Testis (tissue), 3 donors: ENCODE data around the gene TICRR. TPM values are rescaled to one million over a fixed set of nuclear protein-coding genes. Genes with fewer than 3 reads are reported as not detected.
"Not testable (repeated sequence)": the region's sequence is repeated elsewhere in the genome, so short reads cannot be mapped to it uniquely, and the experiment has no call there.

Experiments used
- DNase-seq: peaks from one replicate; pipeline ENCODE4 v3.0.0-alpha.2; 2019
- H3K27ac ChIP-seq, 2 donors: fragments of 200-600 bp; sonication (generic); one replicate each; pipeline ENCODE4 v1.5.1; 2019
- H3K27me3 ChIP-seq: fragments of 200-600 bp; sonication (generic); one replicate; pipeline ENCODE4 v1.5.1; 2019
- H3K36me3 ChIP-seq: fragments of 200-600 bp; sonication (generic); one replicate; pipeline ENCODE4 v1.5.1; 2017; ENCODE audit warnings: low read depth; ENCODE audit errors: missing control alignments
- H3K4me1 ChIP-seq: fragments of 200-600 bp; sonication (generic); one replicate; pipeline ENCODE4 v1.5.1; 2019
- H3K4me3 ChIP-seq, 2 donors: fragments of 200-600 bp; sonication (generic); one replicate each; pipeline ENCODE4 v1.5.1; 2017 to 2019
- H3K9me3 ChIP-seq: fragments of 200-600 bp; sonication (generic); one replicate; pipeline ENCODE4 v1.5.1; 2017
- POLR2A ChIP-seq: fragments of 450-650 bp; IDR thresholded peaks from one replicate; pipeline ENCODE4 v1.6.1; 2017; ENCODE audit warnings: antibody characterized with exemption, mild to moderate bottlenecking, moderate library complexity
- WGBS, 2 donors: methylation state at CpG; one replicate each; pipeline ENCODE4 v1.1.5; 2018; 5-methylcytosine and 5-hydroxymethylcytosine counted together
- intact Hi-C: fragments of 100-400 bp; cut with DNase I; formaldehyde crosslinking; loops from one replicate; pipeline ENCODE4 v1.15.1; 2023; ENCODE audit warnings: low total_unique reads
- polyA plus RNA-seq: library from polyadenylated mRNA; stranded (reverse); fragments of 350-450 nt; fragmentation: Illumina TruSeq; extraction: RNeasy Lipid Tissue Mini Kit (QIAGEN cat#74804); gene quantifications from one replicate; pipeline ENCODE4 v1.2.3, GENCODE V29; 2014; ENCODE audit warnings: low read depth, low replicate concordance; ENCODE audit not compliant: insufficient read depth
- total RNA-seq, 2 donors: library from RNA; depleted of rRNA; stranded (reverse); fragments of >200 nt; gene quantifications; one replicate each; pipeline ENCODE4 v1.2.3, GENCODE V29; 2016
- TF ChIP-seq, protein P1 (sequence below), 3 experiments: fragments of 450-650 bp in 2 of 3; fragments of 200-600 bp in 1 of 3; sonication (generic) in 1 of 3; IDR thresholded peaks; one replicate each; pipeline ENCODE4 v1.5.1; 2016 to 2019; ENCODE audit warnings: antibody characterized with exemption in 3 of 3, mild to moderate bottlenecking in 2 of 3, moderate library complexity in 1 of 3

Gene TICRR
- total and polyA plus RNA-seq, 3 donors from 2014 or later = 3.0 to 8.4 (median 7.7) TPM

DNA sequence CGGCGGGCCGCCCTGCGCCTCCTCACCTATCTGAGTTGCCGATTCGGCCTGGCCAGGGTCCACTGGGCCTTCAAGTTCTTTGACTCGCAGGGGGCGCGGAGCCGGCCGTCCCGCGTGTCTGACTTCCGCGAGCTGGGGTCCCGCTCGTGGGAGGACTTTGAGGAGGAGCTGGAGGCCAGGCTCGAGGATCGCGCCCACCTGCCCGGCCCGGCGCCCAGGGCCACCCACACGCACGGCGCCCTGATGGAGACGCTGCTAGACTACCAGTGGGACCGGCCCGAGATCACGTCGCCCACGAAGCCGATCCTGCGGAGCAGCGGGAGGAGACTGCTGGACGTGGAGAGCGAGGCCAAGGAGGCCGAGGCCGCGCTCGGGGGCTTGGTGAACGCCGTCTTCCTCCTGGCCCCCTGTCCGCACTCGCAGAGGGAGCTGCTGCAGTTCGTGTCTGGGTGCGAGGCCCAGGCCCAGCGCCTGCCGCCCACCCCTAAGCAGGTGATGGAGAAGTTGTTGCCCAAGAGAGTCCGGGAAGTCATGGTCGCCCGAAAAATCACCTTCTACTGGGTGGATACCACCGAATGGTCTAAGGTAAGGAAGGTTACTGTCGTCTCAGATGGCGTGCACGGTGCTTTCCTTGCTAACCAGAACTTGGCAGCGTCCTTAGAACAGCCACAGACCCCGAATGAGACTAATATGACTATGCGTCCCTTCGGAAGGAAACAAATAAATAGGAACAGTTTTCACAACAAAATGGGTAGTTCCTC is 567 bp downstream of the TICRR start:
- H3K36me3 ChIP-seq = no peaks in the 10 kb centered on the region
- 2 to 3% methylated on average over 15 to 40 of the region's 60 CpGs for WGBS, 2 donors
- no peaks in the 10 kb centered on the region for H3K4me1 ChIP-seq
- DNase-seq = no peak
- peak overlapping the region; percentile 52 to 68 for H3K27ac ChIP-seq
- H3K9me3 ChIP-seq = no peaks in the 10 kb centered on the region
- H3K4me3 ChIP-seq = peak overlapping the region; percentile 62 to 74
- intact Hi-C loops = no loop called here
- no peaks in the 10 kb centered on the region for H3K27me3 ChIP-seq
- TF ChIP-seq, protein P1, sequence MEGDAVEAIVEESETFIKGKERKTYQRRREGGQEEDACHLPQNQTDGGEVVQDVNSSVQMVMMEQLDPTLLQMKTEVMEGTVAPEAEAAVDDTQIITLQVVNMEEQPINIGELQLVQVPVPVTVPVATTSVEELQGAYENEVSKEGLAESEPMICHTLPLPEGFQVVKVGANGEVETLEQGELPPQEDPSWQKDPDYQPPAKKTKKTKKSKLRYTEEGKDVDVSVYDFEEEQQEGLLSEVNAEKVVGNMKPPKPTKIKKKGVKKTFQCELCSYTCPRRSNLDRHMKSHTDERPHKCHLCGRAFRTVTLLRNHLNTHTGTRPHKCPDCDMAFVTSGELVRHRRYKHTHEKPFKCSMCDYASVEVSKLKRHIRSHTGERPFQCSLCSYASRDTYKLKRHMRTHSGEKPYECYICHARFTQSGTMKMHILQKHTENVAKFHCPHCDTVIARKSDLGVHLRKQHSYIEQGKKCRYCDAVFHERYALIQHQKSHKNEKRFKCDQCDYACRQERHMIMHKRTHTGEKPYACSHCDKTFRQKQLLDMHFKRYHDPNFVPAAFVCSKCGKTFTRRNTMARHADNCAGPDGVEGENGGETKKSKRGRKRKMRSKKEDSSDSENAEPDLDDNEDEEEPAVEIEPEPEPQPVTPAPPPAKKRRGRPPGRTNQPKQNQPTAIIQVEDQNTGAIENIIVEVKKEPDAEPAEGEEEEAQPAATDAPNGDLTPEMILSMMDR (IDR thresholded peaks at IDR 0.05) = no peak
- TF ChIP-seq POLR2A = no peak

- Histone ChIP-seq H3K27ac (no peak overlapping the region), H3K4me3 (peak overlapping the region in 1 of 2 donors; percentile 74)
- WGBS, 2 donors = 13 to 32% methylated on average over 1 of the region's 1 CpG
Measured at GRCh38 chr15:89576417-89576773, 1.1 kb downstream of the TICRR start.

GRCh38 chr15:89577776-89578115 is 2.5 kb downstream of the TICRR start:
- H3K9me3 ChIP-seq = no peaks in the 10 kb centered on the region
- TF ChIP-seq, protein P1 (IDR thresholded peaks at IDR 0.05) = no peak
- no peak for TF ChIP-seq POLR2A
- no peak overlapping the region for H3K4me3 ChIP-seq
- H3K36me3 ChIP-seq = no peaks in the 10 kb centered on the region
- WGBS, 2 donors = 79 to 88% methylated on average over 3 of the region's 3 CpGs
- H3K4me1 ChIP-seq = no peaks in the 10 kb centered on the region
- H3K27ac ChIP-seq = no peak overlapping the region
- DNase-seq = no peak
- intact Hi-C loops = no loop called here
- H3K27me3 ChIP-seq = no peaks in the 10 kb centered on the region

More at GRCh38 chr15:89576417-89576773, 1.1 kb downstream of the TICRR start:
- Histone ChIP-seq H3K9me3 (no peaks in the 10 kb centered on the region), H3K36me3 (no peaks in the 10 kb centered on the region), H3K4me1 (no peaks in the 10 kb centered on the region), H3K27me3 (no peaks in the 10 kb centered on the region)
- no peak for DNase-seq
- TF ChIP-seq, protein P1 (IDR thresholded peaks at IDR 0.05) = no peak
- intact Hi-C loops = no loop called here

DNA sequence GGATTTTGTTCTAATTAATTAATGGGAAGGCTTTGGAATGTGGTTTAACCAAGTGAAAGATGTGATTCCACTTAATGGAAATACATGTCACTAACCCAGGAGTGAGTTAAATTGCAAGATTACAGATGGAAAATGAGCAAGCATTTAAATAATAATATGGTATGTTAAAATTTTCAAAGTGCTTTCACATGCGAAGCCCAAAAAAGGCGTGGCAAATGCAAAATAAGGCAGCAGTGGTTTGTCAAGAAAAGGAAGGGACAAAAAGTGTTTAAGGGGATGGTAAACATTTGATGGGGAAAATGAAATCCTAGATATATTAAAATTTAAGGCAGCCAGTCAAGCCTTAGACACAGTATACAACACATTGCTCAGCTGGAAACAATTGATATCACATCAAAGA is 2.9 kb downstream of the TICRR start:
- Histone ChIP-seq H3K4me1 (no peaks in the 10 kb centered on the region), H3K36me3 (no peaks in the 10 kb centered on the region), H3K27ac (no peak overlapping the region), H3K9me3 (no peaks in the 10 kb centered on the region), H3K27me3 (no peaks in the 10 kb centered on the region), H3K4me3 (no peak overlapping the region)
- intact Hi-C loops = no loop called here
- no peak for TF ChIP-seq POLR2A
- TF ChIP-seq, protein P1 (IDR thresholded peaks at IDR 0.05) = no peak
- 82 to 98% methylated on average over 2 of the region's 2 CpGs for WGBS, 2 donors
- no peak for DNase-seq

DNA sequence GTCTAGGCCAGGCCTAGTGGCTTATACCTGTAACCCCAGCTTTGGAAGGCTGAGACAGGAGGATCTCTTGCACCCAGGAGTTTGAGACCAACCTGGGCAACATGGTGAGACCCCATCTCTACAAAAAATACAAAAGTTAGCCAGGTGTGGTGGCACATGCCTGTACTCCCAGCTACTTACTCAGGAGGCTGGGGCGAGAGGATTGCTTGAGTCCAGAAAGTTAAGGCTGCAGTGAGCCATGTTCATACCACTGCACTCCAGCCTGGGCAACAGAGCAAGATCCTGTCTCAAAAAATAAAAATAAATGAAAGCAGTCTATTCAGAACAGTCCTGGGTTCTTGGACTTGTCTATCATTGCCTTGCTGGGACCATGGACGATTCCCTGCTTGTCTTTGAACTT is 5.5 kb downstream of the TICRR start:
- H3K36me3 ChIP-seq, H3K4me3 ChIP-seq, H3K4me1 ChIP-seq, DNase-seq, H3K27me3 ChIP-seq, H3K27ac ChIP-seq, H3K9me3 ChIP-seq, intact Hi-C loops: not testable (repeated sequence)
- 93 to 95% methylated on average over 2 of the region's 2 CpGs for WGBS, 2 donors
